HG03558 (cell line): ENCODE data around the gene UMAD1.
"Not testable (repeated sequence)": the region's sequence is repeated elsewhere in the genome, so short reads cannot be mapped to it uniquely, and the experiment has no call there.

Experiments
- ATAC-seq: cut with Tn5 transposase; IDR thresholded peaks from one replicate; pipeline ENCODE4 v1.9.1; 2021; ENCODE audit warnings: moderate number of reproducible peaks; ENCODE audit not compliant: unreplicated experiment; ENCODE audit errors: extremely low read depth

UMAD1 gene

DNA sequence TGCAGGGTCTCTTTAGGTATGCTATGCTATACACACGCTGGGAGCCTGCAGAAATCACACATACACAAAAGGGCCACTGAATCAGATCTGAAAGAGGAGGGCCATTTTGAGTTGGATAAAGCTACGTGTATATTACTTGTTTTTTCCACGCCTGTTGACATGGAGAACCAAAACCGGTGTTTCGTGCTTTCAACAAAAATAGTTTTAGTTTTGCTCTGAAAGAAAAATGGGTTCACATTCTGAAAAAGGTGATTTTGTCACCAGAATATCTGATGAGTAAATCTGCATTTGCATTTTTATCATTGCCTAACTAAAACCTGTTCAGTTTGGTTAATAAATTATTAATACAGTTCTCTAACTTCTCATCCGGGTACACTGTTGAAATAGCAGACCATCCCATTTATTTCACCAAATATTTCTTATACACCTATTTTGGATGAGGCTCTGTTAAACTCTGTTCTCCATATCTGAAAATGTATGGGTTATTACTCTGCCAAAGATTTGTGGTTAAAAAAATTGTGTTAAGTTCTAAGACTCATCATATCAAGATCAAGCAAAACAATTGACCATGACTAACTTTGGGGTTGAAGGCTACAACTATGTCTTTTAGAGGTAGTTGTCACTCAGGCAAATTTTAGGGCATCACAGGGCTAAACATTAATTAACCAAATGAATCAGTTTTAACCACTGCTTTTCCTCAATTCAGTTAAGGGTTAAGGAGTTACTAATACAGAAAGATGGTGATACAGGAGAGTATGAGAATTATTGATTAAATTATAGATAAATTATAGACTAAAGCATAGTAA is 179.1 kb downstream of the UMAD1 start:
- ATAC-seq, result peak; percentile 32

DNA sequence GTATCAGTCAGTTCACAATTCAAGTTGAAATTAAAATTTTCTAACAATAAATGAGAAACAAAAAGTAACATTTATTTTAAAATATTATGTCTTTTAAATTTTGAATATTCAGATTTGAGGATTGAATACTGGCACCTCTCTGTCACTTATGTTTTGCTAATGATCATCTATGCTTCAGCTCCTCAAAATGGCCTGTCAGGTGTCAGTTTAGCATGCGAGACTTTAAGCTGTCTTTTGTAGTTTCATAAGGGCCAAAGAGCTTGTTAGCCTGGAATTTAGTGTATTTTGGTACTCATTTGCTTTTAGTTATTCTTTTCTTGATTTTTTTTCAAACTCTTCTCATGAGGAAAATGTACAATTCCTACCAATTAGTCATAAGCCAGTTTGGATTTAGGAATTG is 179.9 kb downstream of the UMAD1 start:
- no peak for ATAC-seq

DNA sequence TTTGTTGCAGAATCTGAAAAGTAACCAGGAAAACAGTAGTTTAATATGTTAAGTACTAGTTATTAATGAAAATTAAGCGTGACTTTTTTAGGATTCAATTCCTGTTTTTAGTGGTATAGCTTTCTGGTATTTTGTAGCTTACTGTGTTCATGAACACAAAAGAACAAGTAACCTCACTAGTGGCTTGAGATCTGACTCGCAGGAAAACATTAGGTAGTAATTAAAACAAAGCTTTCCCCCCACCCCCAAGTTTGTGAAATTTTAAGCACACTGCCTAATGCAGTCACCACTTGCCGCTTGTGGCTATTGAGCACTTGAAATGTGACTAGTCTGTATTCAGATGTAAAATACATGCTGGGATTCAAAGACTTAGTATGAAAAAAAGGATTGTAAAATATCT is 180.4 kb downstream of the UMAD1 start:
- ATAC-seq, result no peak

DNA sequence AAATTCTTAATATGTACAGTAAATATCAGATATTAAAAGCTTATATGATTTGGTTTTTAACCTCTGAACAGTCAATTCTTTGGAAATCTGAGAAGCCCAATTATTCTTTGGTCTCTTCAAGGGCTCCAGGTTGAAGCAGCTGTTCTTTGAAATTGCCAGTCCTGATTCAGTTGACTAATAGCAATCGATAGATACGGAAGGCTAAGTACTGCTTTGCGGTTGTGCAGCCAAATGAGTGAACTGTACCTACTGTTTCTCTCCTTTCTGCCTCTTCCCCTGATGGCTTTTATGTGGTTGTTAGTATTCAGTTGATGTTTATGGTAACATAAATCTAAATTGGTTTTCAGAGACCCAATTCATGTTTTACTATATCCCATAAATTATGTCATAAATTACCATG is 181.0 kb downstream of the UMAD1 start:
- no peak for ATAC-seq

DNA sequence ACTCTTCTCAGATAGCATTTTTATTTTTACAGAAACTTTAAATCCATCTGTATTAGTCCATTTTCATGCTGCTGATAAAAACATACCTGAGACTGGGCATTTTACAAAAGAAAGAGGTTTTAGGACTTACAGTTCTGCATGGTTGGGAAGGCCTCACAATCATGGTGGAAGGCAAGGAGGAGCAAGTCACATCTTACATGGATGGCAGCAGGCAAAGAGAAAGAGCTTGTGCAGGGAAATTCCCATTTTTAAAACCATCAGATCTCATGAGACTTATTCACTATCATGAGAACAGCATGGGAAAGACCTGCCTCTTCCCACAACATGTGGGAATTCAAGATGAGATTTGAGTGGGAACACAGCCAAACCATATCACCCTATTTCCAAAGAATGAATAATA is 184.7 kb downstream of the UMAD1 start:
- not testable (repeated sequence) for ATAC-seq

DNA sequence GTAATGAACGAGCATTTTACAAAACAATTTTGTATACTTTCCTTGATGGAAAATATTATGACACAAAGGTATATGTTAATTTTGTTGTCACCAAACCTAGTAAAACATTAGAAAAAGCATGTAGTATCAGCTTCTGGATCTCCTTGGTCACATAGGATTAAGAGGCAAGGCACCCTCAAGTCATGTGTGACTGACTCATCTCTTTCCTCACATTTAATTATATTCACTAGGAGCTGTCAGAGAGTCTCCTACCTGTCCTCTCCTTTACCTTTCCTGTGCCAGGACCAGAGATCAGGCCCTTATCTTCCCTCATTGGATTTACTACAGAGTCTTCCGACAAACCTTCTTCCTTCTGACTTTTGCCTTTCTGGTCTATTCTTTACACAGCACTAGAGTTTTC is 189.1 kb downstream of the UMAD1 start:
- ATAC-seq, result no peak

DNA sequence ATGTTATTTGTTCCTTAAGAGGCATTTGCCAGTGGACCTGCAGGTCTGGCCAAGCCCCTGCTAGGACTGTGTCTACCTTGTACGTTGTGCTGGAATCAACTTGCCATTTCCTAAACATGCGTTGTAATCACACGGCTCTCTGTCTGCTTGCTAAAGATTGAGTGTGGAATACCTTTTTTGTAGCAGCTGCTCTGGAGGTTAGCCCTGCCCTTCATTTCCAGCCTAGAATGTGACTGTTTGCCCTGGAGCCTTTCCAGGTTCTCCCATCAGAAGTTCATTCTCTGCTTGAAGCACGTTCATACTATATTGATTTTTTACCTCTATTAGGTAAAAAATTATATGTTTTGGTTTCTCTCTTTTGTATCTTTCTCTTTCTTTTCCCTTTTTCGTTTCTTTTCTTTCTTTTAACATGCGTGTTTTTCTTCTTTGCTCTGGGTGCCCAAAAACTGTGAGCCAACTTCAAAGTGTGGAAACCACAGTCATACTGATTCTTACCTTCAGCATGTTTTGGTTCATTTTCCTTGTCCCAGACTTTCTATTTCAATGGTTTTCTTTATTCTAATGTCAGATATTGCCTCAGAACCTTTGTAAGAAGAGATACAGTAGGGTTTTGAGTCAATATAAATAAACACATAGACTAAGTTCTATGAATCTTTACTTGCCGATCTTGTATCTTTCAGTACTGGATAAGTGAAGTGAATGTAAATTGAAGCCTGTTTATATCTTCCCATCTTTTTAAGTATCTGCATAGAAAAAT is 189.7 kb downstream of the UMAD1 start:
- ATAC-seq, result no peak

DNA sequence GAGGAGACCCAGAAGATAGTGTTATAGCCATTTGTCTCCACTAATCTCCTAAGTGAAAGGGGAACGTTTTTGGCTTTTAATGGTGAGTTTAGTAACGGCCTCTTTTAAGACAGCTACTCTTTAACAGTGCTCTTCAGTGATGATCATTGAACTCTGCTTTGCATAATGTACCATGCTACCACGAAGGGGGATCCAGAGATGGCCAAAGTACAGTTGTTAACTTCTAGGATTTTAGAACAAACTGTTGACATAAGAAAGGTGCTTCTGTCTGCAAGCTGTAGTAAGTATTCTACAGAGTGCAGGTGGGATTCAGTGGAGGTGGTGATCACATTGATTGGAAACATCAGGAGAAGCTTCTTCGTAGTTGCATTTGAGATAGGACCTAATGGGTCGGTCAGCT is 192.0 kb downstream of the UMAD1 start:
- no peak for ATAC-seq

DNA sequence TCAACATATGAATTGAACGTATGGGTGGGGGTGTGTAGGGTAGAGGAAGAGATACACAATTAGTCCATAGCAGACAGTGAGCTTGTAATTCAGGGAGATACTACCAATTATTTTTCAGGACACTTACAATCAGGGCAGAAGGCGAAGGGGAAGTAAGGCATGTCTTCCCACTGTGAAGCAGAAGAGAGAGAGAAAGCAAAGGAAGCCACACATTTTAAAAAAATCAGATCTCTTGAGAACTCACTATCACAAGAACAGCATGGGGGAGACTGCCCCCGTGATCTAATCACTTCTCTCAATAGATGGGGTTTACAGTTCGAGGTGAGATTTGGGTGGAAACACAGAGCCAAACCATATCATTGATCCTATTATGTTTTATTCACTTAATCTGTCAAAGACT is 194.2 kb downstream of the UMAD1 start:
- ATAC-seq, result no peak

DNA sequence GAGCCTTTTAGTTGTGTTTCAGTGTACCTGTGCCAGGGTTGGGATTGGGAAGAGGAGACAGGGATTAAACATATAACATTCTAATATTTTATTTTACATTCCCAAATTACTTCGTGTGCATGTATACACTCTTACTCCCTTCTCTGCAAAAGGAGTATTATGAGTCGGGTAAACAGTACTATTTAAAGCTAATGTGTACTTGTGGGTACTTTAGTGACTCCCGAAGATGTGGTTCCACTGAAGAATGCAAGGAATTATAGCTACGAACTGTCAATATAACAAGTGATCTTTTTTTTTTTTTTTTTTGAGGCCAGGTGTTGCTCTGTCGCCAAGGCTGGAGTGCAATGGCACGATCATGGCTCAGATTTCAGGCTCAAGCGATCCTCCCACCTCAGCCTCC is 200.5 kb downstream of the UMAD1 start:
- no peak for ATAC-seq

DNA sequence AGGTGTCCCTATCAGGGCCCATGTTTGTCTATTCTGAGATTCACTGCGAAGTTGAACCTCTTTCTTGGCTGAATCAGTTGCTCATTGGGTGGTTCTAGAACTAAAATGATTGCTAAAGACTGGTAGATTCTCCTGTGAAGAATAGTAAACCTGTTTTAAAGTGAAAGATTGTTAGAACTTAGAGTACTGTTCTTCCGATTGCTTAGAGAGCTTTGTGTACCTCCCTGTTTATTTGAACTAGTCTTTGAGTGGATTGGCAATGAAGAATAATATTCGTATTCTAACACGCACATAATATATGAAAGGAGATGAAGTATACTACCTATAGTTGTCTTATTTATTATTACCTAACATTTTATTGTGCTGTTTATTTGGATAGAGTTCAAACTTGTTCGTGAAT is 202.7 kb downstream of the UMAD1 start:
- no peak for ATAC-seq

DNA sequence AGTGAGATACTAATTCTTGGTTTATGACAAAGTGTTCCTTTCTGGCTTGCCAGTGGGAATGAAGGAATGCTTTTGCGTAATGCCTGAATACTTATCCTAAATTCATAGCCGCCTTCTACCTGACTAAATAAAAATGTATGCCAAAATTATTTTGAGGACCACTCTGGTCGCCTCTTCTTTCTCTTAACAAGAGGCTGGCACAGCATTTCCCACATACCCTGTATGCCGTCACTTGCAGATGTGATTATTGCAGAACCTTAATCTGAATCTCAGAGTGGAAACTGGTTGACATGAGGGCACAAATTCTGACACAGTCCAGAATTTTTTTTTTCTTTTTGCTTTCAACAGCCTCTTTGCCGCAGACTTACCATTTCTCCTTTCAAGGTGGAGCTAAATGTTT is 203.4 kb downstream of the UMAD1 start:
- no peak for ATAC-seq

DNA sequence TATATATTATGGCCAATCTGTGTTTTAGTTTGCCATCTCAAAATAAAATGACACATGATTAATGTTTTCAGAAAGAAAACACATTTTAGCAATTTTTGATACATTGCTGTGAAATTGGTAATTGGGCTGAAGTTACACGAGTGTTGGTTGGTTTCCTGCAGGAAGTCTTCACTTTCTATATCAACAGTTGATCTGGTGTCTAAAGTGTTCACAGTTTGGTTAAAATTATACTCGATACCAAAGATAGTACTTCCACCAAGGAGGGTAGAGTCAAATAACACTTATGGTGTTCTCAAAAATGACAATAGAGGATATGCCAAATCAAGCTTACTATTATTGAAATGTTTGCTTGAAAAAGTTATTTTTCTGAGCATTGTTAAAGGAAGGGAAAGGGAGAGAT is 207.7 kb downstream of the UMAD1 start:
- no peak for ATAC-seq

DNA sequence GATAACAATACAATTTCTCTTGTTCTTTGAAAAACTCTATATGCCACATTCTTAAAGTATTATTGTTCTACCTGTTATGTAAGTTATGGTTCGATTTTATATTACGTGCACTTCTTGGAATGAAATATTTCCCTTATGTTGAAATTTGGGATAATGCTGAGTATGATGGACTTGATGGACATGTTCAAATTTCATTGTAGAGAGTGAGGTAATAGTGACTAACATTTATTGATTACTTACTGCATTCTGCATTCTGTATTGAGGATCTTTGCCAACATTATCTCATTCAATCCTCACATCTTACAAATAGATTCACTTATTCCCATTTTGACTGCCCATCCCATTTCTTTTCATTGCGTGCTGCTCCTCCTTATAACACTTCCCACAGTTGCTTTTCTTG is 208.3 kb downstream of the UMAD1 start:
- no peak for ATAC-seq

DNA sequence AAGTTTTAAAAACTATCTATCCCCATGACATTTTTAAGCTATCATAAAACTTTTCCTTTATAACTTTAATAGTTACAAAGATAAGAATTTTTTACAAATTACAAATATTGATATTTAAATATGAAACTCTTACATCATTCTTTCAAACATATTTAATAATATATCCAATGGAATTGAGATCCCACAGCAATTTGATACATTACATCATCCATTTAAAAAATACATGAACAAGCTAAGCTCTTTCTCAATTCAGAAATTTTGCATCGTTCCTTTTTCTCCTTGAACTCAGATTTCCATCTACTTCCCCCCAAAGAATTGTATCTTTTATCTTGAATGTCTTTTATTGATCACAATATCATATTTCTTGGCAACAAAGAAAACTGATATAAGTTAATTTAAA is 209.6 kb downstream of the UMAD1 start:
- ATAC-seq, result no peak

DNA sequence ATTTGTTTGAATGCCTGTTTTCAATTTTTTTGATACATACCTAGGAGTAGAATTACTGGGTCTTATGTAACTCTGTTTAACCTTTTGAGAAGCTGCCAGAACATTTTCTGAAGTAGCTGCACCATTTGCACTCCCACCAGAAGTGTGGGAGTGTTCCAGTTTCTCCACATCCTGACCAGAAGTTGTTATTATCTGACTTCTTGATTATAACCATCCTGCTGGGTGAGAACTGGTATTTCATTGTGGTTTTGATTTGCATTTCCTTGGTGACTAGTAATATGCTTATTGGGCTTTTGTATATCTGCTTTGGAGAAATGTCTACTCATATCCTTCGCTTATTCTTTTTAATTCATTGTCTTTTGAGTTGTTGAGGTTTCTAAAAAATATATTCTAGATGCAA is 210.8 kb downstream of the UMAD1 start:
- ATAC-seq, result no peak

DNA sequence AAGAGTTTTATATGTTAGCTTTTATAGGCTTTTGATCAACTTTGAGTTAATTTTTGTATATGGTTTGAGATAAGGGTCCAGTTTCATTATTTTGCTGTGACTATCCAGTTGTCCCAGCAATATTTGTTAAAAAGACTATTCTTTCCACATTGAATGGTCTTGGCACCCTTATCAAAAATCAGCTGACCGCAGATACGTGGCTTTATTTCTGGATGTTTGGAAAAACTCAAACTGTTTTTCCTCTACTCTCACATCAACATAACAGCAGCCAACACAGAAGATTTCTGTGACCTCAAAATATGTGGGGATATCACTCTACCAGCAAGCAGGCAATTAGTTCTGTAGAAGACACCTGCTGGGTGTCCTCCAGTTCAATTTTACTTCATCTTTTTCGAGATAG is 211.4 kb downstream of the UMAD1 start:
- ATAC-seq, result no peak

DNA sequence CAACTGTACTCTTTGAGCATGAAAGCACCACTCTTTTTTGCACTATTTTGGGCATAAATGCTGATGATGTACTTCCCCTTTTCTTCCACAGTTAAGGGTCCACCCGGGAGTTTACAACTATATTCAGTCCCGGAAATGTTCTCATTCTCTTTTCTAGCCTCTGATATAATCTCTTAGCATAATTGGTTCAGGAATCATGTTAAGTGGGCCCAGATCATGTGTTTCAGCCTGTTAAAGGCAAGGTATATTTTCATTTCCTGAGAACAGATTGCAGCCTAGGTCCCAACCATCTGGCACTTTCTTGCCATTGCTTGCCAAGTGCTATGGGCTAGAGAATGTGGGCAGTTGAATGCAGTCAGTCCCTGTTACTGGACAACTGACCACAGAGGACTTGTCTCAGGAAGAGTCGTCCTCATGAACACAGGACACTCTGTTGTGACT is 216.6 kb downstream of the UMAD1 start:
- no peak for ATAC-seq

DNA sequence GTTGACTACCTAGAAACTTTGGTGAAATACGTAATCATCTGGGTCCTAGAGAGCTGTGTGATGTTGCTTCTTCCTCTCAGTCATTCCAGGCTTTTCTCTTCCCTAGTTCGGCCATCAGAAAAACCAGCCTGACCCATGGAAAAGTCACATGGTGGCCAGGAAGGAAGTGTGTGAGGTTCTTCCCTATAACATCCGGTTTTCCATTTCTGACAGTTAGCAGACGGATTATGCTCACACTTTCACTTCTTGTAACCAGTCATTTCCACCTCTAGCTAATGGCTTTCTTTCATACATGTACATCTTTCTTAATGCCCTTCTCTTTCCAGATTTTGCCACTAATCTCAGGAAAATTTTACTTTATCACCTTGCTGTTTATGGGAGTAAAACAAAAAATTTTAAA is 218.0 kb downstream of the UMAD1 start:
- ATAC-seq, result no peak

DNA sequence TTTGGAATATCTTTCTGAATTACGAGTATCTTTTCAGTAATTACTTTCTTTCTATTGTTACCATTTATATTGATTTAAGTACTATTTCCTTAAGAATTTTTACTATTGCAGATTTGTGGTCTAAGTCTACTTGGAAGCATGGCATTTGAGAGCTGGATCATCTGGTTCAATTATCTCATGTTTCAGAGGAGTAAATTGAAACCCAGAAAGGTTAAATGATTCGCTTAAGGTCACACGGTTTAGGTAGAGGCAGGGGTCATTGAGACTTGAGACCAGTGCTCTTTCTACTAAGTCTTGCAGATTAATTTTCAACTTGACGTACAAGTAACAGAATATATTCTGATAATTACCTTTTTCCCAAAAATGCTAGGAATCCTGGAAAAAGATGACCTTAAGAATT is 218.9 kb downstream of the UMAD1 start:
- ATAC-seq, result no peak

DNA sequence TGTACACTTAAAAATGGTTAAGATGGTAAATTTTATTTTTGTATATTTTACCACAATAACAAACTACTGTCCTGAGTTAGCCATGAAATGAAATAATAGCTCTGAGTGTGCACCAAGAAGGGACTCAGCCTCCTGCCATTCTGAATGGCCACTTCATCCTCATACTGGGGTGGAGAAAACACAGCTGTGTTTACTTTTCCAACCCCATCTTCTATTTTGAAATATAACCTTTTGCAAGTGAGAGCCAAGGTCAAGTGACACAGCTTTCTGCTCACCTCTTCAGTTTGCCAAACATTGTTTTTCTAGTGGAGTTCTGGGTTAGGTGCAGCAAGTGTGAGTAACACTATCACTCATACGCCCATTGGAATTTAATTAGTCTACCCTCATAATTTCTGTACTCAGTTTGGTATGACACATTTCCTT is 220.7 kb downstream of the UMAD1 start:
- ATAC-seq, result no peak

DNA sequence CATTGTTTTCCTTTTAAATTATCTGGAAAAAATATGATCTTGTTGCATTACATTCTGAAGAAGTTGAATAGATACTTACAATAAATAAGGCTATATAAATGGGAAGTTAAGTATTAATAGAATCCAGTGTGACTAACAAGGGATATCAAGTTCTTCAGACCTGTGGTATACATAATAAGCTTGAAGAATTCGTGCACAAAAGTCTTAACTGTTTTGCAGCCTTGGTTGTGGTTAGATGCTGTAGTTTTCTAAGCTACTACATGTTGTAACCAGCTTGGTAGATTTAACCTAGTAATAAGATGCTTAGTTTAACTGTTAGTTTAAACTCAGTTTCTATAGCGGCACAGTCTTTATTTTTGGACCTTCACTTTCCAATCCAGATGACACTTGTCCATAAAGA is 221.8 kb downstream of the UMAD1 start:
- ATAC-seq, result no peak
